MCF 10A (cell line): Measurements from ENCODE around the gene IFNA8. TPM values are rescaled to one million over a fixed set of nuclear protein-coding genes. Genes with fewer than 3 reads are reported as not detected.

Source experiments
- BruUV-seq: library from RNA; stranded (reverse); fragments of 400-500 nt; replicated peaks from 2 replicates; lab custom pipeline; 2021; lab: Mats Ljungman, UMichigan
- CTCF ChIA-PET: fragments of 300-600 bp; sonication (Branson Sonifier 250); formaldehyde crosslinking; extraction: SDS; loops from one replicate; lab custom pipeline; 2021; ENCODE audit warnings: antibody characterized with exemption, inconsistent platforms; lab: Yijun Ruan, JAX
- POLR2A ChIA-PET: fragments of 300-600, 350-650 bp; sonication (Branson Sonifier 250); formaldehyde crosslinking; extraction: SDS; loops from one replicate; lab custom pipeline; 2020; ENCODE audit warnings: antibody characterized with exemption, inconsistent platforms; lab: Yijun Ruan, JAX
- DNase-seq: peaks from one replicate; pipeline ENCODE4 v3.0.0-alpha.2; 2018; ENCODE audit not compliant: unreplicated experiment
- H3K27ac Mint-ChIP-seq: one replicate; pipeline ENCODE4 v1.8.0; 2022; ENCODE audit warnings: mild to moderate bottlenecking, low read depth, mixed read lengths; ENCODE audit not compliant: unreplicated experiment
- H3K27me3 Mint-ChIP-seq: one replicate; pipeline ENCODE4 v1.8.0; 2022; ENCODE audit warnings: mixed read lengths; ENCODE audit not compliant: insufficient read depth, unreplicated experiment
- H3K36me3 Mint-ChIP-seq: one replicate; pipeline ENCODE4 v1.8.0; 2022; ENCODE audit warnings: mild to moderate bottlenecking, moderate library complexity, mixed read lengths; ENCODE audit not compliant: insufficient read depth, unreplicated experiment
- H3K4me1 Mint-ChIP-seq: one replicate; pipeline ENCODE4 v1.8.0; 2022; ENCODE audit warnings: mixed read lengths; ENCODE audit not compliant: insufficient read depth, unreplicated experiment
- H3K4me3 Mint-ChIP-seq: one replicate; pipeline ENCODE4 v1.8.0; 2022; ENCODE audit warnings: mild to moderate bottlenecking, moderate library complexity, mixed read lengths; ENCODE audit not compliant: unreplicated experiment
- H3K9me3 Mint-ChIP-seq: one replicate; pipeline ENCODE4 v1.8.0; 2022; ENCODE audit warnings: mixed read lengths; ENCODE audit not compliant: unreplicated experiment
- intact Hi-C: fragments of 100-400 bp; cut with micrococcal nuclease; formaldehyde crosslinking; loops from 2 replicates; pipeline ENCODE4 v1.14.1; 2022
- total RNA-seq: library from RNA; stranded (reverse); gene quantifications from 2 replicates; pipeline ENCODE4 v1.2.3, GENCODE V29; 2022
- TF ChIP-seq, protein P1 (sequence below): fragments of 200-600 bp; IDR thresholded peaks from one replicate; pipeline ENCODE4 v1.8.0; 2022; ENCODE audit warnings: antibody characterized with exemption, mild to moderate bottlenecking; ENCODE audit not compliant: unreplicated experiment

IFNA8 gene
- total RNA-seq, 1 experiment from 2014 or later: not detected

DNA sequence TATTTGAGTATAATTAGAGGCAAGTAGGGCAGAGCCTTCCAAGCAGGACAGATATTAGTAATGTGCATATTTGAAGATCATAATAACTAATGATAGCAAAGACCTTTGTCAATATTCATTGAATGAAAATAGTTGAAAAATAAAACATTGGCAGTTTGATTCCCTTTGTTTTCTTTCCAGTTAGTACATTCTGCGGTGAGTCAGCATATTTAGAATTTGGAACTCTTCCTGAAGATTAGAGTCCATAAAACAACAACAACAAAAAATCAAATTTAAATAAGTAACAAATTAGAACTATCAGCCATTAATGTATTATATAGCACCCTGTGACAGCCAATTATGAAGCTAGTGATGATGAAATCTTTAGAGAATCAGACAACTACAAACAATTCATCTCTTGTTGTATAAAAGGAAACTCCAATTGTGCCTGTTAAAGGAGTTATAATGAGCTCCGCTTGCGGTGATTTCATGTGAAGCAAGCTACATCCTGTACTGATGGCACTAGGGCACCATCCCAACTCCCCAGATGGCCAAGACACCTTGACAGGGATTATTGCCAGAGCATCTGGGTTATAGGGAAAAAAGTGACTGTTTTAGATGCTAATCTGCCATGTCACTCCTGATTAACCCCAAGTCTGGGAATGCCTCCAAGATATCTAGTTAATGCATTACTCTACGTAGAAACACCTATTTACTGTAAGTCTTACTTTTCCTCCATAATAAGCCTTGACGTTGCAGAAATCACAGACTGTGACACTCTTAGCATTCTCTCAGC, 6.8 kb downstream of the IFNA8 start:
- H3K36me3 Mint-ChIP-seq: no peaks in the 10 kb centered on the region
- ChIA-PET CTCF (interaction anchor here (1.0 kb wide), 1 partner anchor 163 kb away, joined by 3 read pairs; no protein-coding TSS in a partner anchor), POLR2A (no interaction called here)
- no peak for DNase-seq
- H3K4me3 Mint-ChIP-seq: no peak overlapping the region
- no peak overlapping the region for H3K27ac Mint-ChIP-seq
- no TSS peak for BruUV-seq
- H3K9me3 Mint-ChIP-seq: no peaks in the 10 kb centered on the region
- H3K27me3 Mint-ChIP-seq: peaks cover 12% of the 10 kb centered on the region
- TF ChIP-seq, protein P1, sequence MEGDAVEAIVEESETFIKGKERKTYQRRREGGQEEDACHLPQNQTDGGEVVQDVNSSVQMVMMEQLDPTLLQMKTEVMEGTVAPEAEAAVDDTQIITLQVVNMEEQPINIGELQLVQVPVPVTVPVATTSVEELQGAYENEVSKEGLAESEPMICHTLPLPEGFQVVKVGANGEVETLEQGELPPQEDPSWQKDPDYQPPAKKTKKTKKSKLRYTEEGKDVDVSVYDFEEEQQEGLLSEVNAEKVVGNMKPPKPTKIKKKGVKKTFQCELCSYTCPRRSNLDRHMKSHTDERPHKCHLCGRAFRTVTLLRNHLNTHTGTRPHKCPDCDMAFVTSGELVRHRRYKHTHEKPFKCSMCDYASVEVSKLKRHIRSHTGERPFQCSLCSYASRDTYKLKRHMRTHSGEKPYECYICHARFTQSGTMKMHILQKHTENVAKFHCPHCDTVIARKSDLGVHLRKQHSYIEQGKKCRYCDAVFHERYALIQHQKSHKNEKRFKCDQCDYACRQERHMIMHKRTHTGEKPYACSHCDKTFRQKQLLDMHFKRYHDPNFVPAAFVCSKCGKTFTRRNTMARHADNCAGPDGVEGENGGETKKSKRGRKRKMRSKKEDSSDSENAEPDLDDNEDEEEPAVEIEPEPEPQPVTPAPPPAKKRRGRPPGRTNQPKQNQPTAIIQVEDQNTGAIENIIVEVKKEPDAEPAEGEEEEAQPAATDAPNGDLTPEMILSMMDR: no peak
- intact Hi-C loops: no loop called here
- no peaks in the 10 kb centered on the region for H3K4me1 Mint-ChIP-seq

DNA sequence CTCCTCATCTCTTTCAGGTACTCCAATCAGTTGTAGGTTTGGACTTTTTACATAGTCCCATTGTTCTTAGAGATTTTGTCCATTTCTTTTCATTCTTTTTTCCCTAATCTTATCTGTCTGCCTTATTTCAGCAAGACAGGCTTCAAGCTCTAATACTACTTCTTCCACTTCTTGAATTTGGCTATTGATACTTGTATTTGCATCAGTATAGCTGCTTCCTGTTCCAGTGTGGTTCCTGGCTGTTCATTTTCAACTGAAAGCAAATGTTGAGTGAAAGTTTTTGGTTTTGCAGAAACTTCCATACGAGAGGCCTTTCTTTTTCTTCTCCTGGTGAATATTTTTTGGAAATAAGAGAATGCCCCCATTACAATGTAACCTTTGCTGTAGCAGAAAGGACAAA, 19.3 kb downstream of the IFNA8 start:
- TF ChIP-seq, protein P1: no peak
- no peaks in the 10 kb centered on the region for H3K9me3 Mint-ChIP-seq
- H3K27ac Mint-ChIP-seq: no peak overlapping the region
- no peaks in the 10 kb centered on the region for H3K4me1 Mint-ChIP-seq
- no TSS peak for BruUV-seq
- H3K36me3 Mint-ChIP-seq: no peaks in the 10 kb centered on the region
- H3K4me3 Mint-ChIP-seq: no peak overlapping the region
- CTCF ChIA-PET: no interaction called here
- peaks cover 40% of the 10 kb centered on the region for H3K27me3 Mint-ChIP-seq
- POLR2A ChIA-PET: no interaction called here
- intact Hi-C loops: no loop called here
- no peak for DNase-seq

DNA sequence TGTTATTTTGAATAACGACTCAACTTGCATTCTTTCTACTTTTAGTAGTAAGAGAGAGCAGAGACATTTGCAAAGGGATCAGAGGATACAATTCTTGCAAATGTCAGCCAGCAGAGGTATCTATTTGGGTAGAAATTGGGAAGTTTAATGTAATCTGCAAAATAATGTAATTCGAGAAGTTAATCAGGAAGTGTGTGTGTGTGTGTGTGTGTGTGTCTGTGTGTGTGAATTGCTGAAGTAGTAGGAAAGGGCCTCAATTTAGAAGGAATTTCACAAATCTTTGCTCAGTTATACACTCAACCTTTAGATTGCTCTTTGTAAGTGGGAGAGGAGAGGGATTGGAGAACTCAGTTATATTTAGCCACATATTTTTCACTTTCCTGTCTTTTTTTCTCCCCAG, 20.3 kb downstream of the IFNA8 start:
- ChIA-PET POLR2A (no interaction called here), CTCF (no interaction called here)
- TF ChIP-seq, protein P1: no peak
- Mint-ChIP-seq H3K27me3 (peaks cover 38% of the 10 kb centered on the region), H3K4me3 (no peak overlapping the region), H3K27ac (no peak overlapping the region), H3K4me1 (no peaks in the 10 kb centered on the region), H3K9me3 (no peaks in the 10 kb centered on the region), H3K36me3 (no peaks in the 10 kb centered on the region)
- BruUV-seq: no TSS peak
- intact Hi-C loops: no loop called here
- no peak for DNase-seq

DNA sequence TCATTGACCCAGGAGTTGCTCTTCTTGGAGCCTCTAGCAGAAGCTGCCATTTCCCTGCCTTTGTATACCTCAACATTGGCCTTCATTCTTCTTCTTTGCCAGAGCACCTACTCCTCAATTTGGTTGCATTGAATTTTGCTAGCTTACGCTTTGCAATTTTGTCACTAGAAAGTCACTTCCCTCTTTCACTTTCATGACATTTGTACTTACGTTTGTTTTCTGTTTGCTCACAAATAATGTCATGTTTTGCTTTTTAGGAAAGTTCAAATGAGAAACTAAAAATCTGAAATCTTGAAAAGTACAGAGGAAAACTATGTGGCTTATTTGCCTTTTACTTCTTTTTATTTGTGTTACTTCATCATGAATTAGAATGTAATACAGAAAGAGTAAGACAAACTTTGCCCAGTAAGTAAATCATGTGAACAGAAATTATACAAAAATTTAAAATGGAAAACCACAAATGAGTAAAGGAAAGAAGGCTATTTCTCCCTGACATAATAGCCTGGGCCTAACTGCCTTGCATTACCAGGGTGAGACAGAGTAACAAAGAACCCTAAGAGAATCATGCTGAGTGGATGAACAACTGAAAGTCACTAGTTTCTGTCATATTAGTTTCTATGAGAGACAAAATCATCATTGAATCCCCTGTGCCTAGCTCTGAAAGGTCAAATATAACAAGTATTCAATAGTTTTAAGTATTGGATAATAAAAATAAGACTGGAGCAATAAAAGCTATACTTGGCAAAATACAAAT, 23.9 kb downstream of the IFNA8 start:
- DNase-seq: no peak
- H3K27ac Mint-ChIP-seq: no peak overlapping the region
- H3K9me3 Mint-ChIP-seq: no peaks in the 10 kb centered on the region
- intact Hi-C loops: no loop called here
- H3K4me1 Mint-ChIP-seq: no peaks in the 10 kb centered on the region
- H3K4me3 Mint-ChIP-seq: no peak overlapping the region
- H3K36me3 Mint-ChIP-seq: no peaks in the 10 kb centered on the region
- TF ChIP-seq, protein P1: no peak
- no TSS peak for BruUV-seq
- H3K27me3 Mint-ChIP-seq: peaks cover 1% of the 10 kb centered on the region
- ChIA-PET POLR2A (no interaction called here), CTCF (interaction anchor here (0.7 to 1.9 kb wide), 5 partner anchors 11 to 811 kb away, joined by 3 to 16 read pairs (median 4); no protein-coding TSS in a partner anchor)
